Right renal pelvis (tissue), 4 donors: ENCODE measurements around the gene CD300H. TPM values are rescaled to one million over a fixed set of nuclear protein-coding genes. Genes with fewer than 3 reads are reported as not detected.

Experiments used
- DNase-seq, 4 donors: peaks; one replicate each; pipeline ENCODE4 v3.0.0-alpha.2; 2013; ENCODE audit warnings: low read depth in 4 of 4, low spot score in 3 of 4, missing footprints in 1 of 4
- polyA plus RNA-seq, 4 donors: library from polyadenylated mRNA; unstranded; fragments of 120-200 nt; gene quantifications; one replicate each; pipeline ENCODE4 v1.2.1, GENCODE V29; 2013; ENCODE audit not compliant: insufficient read length in 4 of 4

The CD300H gene
- polyA plus RNA-seq, 4 donors, result 0.23 TPM; not detected in 3

- DNase-seq, result no peak
Measured at GRCh38 chr17:74512624-74513091, 54.7 kb downstream of the CD300H start.

GRCh38 chr17:74512036-74512435, 55.3 kb downstream of the CD300H start:
- no peak for DNase-seq

Other genes starting within 250 kb of the CD300H start
- gene KIF19, start 241.3 kb downstream of the CD300H start, polyA plus RNA-seq, result under 1 TPM; 0.24 to 0.83 (median 0.55) TPM
- under 1 TPM; 0.15 to 0.25 (median 0.22) TPM for gene BTBD17, start 205.6 kb downstream of the CD300H start, polyA plus RNA-seq
- under 1 TPM in 3 of 4 donors, not detected in 1; 0.13 to 0.17 (median 0.16) TPM for gene GPR142, start 200.0 kb downstream of the CD300H start, polyA plus RNA-seq
- gene GPRC5C, start 135.4 kb downstream of the CD300H start, polyA plus RNA-seq, result 100 to 1,000 TPM; 116 to 145 (median 126) TPM
- 1 to 10 TPM in 2 of 4 donors, under 1 TPM in 2; 0.86 to 1.8 (median 1.4) TPM for gene CD300A, start 100.9 kb downstream of the CD300H start, polyA plus RNA-seq
- gene CD300LB, start 36.0 kb downstream of the CD300H start, polyA plus RNA-seq, result under 1 TPM; 0.07 to 0.19 (median 0.14) TPM
- gene CD300C, start 21.4 kb downstream of the CD300H start, polyA plus RNA-seq, result under 1 TPM; 0.51 to 0.58 (median 0.53) TPM
- gene CD300LD, start 24.8 kb upstream of the CD300H start, polyA plus RNA-seq, result not detected
- under 1 TPM; 0.10 to 0.23 (median 0.22) TPM for gene CD300E, start 56.2 kb upstream of the CD300H start, polyA plus RNA-seq
- under 1 TPM; 0.16 to 0.50 (median 0.27) TPM for gene CD300LF, start 145.4 kb upstream of the CD300H start, polyA plus RNA-seq
- gene RAB37, start 169.7 kb upstream of the CD300H start, polyA plus RNA-seq, result 1 to 10 TPM; 4.0 to 6.0 (median 5.4) TPM
- 100 to 1,000 TPM; 165 to 210 (median 175) TPM for gene NHERF1, start 181.1 kb upstream of the CD300H start, polyA plus RNA-seq
- 10 to 100 TPM; 41.6 to 47.2 (median 43.9) TPM for gene NAT9, start 208.8 kb upstream of the CD300H start, polyA plus RNA-seq